ENCODE data around the gene DNAH12. TPM values are rescaled to one million over a fixed set of nuclear protein-coding genes. Genes with fewer than 3 reads are reported as not detected.
"Not testable (repeated sequence)": the region's sequence is repeated elsewhere in the genome, so short reads cannot be mapped to it uniquely, and the experiment has no call there.

The DNAH12 gene
- total RNA-seq, 2 experiments from 2014 or later: 0.19 TPM; not detected in 1

- H3K36me3 ChIP-seq (ENCODE audit: insufficient read depth, low read length): no peaks in the 10 kb centered on the region
- no peaks in the 10 kb centered on the region for H3K4me1 ChIP-seq (ENCODE audit: insufficient read depth, low read length)
- CTCF ChIA-PET: no interaction called here
- H3K4me1 Mint-ChIP-seq (ENCODE audit: low read depth): no peaks in the 10 kb centered on the region
- no peak for ATAC-seq (ENCODE audit: poor library complexity)
- intact Hi-C loops (cut with DNase I, micrococcal nuclease): no loop called here
- POLR2A ChIA-PET: no interaction called here
- peaks cover 16% of the 10 kb centered on the region for H3K27me3 Mint-ChIP-seq
- no peaks in the 10 kb centered on the region for H3K27me3 ChIP-seq (ENCODE audit: control insufficient read depth in 1 of 2, insufficient read depth in 2 of 2, low read length in 2 of 2)
- H3K9me3 ChIP-seq (ENCODE audit: control insufficient read depth in 1 of 2, insufficient read depth in 1 of 2, low read length in 2 of 2): peaks cover 0 to 10% of the 10 kb centered on the region in 2 experiments
- H3K4me3 Mint-ChIP-seq: no peak overlapping the region
- H3K4me3 ChIP-seq (ENCODE audit: low read length): no peak overlapping the region
- H3K36me3 Mint-ChIP-seq (ENCODE audit: low read depth): no peaks in the 10 kb centered on the region
- H3K27ac Mint-ChIP-seq: no peak overlapping the region
- no peak for TF ChIP-seq CTCF (IDR thresholded peaks at IDR 0.05)
- peaks cover 2% of the 10 kb centered on the region for H3K9me3 Mint-ChIP-seq
- no peak for DNase-seq
- H3K27ac ChIP-seq (ENCODE audit: low read depth in 1 of 2, low read length in 2 of 2): no peak overlapping the region
Observed at GRCh38 chr3:57335283-57335938, 208.7 kb downstream of the DNAH12 start.

- H3K4me3 Mint-ChIP-seq: no peak overlapping the region
- Histone ChIP-seq H3K4me3 (ENCODE audit: low read length) (no peak overlapping the region), H3K9me3 (ENCODE audit: control insufficient read depth in 1 of 2, insufficient read depth in 1 of 2, low read length in 2 of 2) (no peaks in the 10 kb centered on the region), H3K27ac (ENCODE audit: low read depth in 1 of 2, low read length in 2 of 2) (no peak overlapping the region), H3K27me3 (ENCODE audit: control insufficient read depth in 1 of 2, insufficient read depth in 2 of 2, low read length in 2 of 2) (no peaks in the 10 kb centered on the region), H3K36me3 (ENCODE audit: insufficient read depth, low read length) (no peaks in the 10 kb centered on the region), H3K4me1 (ENCODE audit: insufficient read depth, low read length) (no peaks in the 10 kb centered on the region)
- H3K9me3 Mint-ChIP-seq: no peaks in the 10 kb centered on the region
- ATAC-seq (ENCODE audit: poor library complexity) (no peak), DNase-seq (no peak)
- no peak for TF ChIP-seq CTCF (IDR thresholded peaks at IDR 0.05)
- H3K36me3 Mint-ChIP-seq (ENCODE audit: low read depth): no peaks in the 10 kb centered on the region
- H3K27me3 Mint-ChIP-seq: peaks cover 12% of the 10 kb centered on the region
- intact Hi-C loops (cut with DNase I, micrococcal nuclease): no loop called here
- no peaks in the 10 kb centered on the region for H3K4me1 Mint-ChIP-seq (ENCODE audit: low read depth)
- ChIA-PET POLR2A (no interaction called here), CTCF (no interaction called here)
- no peak overlapping the region for H3K27ac Mint-ChIP-seq
Observed at GRCh38 chr3:57331078-57331610, 213.0 kb downstream of the DNAH12 start.

- H3K4me3 ChIP-seq (ENCODE audit: low read length); H3K4me1 ChIP-seq (ENCODE audit: insufficient read depth, low read length); H3K27ac Mint-ChIP-seq; ATAC-seq (ENCODE audit: poor library complexity); H3K36me3 ChIP-seq (ENCODE audit: insufficient read depth, low read length); CTCF ChIA-PET; H3K9me3 Mint-ChIP-seq; H3K27ac ChIP-seq (ENCODE audit: low read depth in 1 of 2, low read length in 2 of 2); POLR2A ChIA-PET; H3K9me3 ChIP-seq (ENCODE audit: control insufficient read depth in 1 of 2, insufficient read depth in 1 of 2, low read length in 2 of 2); H3K4me1 Mint-ChIP-seq (ENCODE audit: low read depth); DNase-seq; H3K36me3 Mint-ChIP-seq (ENCODE audit: low read depth); intact Hi-C loops (cut with DNase I, micrococcal nuclease); H3K27me3 ChIP-seq (ENCODE audit: control insufficient read depth in 1 of 2, insufficient read depth in 2 of 2, low read length in 2 of 2); H3K4me3 Mint-ChIP-seq: not testable (repeated sequence)
- H3K27me3 Mint-ChIP-seq: peaks cover 20% of the 10 kb centered on the region
Observed at GRCh38 chr3:57326498-57326897, 217.6 kb downstream of the DNAH12 start.

GRCh38 chr3:57314204-57314603 is 229.9 kb downstream of the DNAH12 start:
- DNase-seq: no peak
- POLR2A ChIA-PET: interaction anchor here (0.6 kb wide), 1 partner anchor 215 kb away, joined by 3 read pairs; no protein-coding TSS in a partner anchor
- no peaks in the 10 kb centered on the region for H3K4me1 Mint-ChIP-seq (ENCODE audit: low read depth)

More at GRCh38 chr3:57314204-57314603, 229.9 kb downstream of the DNAH12 start:
- H3K27me3 Mint-ChIP-seq: peaks cover 21% of the 10 kb centered on the region
- no peaks in the 10 kb centered on the region for H3K36me3 Mint-ChIP-seq (ENCODE audit: low read depth)
- no peak overlapping the region for H3K4me3 ChIP-seq (ENCODE audit: low read length)
- H3K27ac Mint-ChIP-seq: no peak overlapping the region
- H3K36me3 ChIP-seq (ENCODE audit: insufficient read depth, low read length): no peaks in the 10 kb centered on the region
- H3K9me3 Mint-ChIP-seq: no peaks in the 10 kb centered on the region
- TF ChIP-seq CTCF (IDR thresholded peaks at IDR 0.05): no peak
- no peak for ATAC-seq (ENCODE audit: poor library complexity)
- H3K4me3 Mint-ChIP-seq: no peak overlapping the region
- CTCF ChIA-PET: no interaction called here
- H3K4me1 ChIP-seq (ENCODE audit: insufficient read depth, low read length): no peaks in the 10 kb centered on the region
- H3K27me3 ChIP-seq (ENCODE audit: control insufficient read depth in 1 of 2, insufficient read depth in 2 of 2, low read length in 2 of 2): peaks cover 2 to 6% of the 10 kb centered on the region in 2 experiments
- intact Hi-C loops (cut with DNase I, micrococcal nuclease): no loop called here
- peaks cover 0 to 7% of the 10 kb centered on the region in 2 experiments for H3K9me3 ChIP-seq (ENCODE audit: control insufficient read depth in 1 of 2, insufficient read depth in 1 of 2, low read length in 2 of 2)
- H3K27ac ChIP-seq (ENCODE audit: low read depth in 1 of 2, low read length in 2 of 2): no peak overlapping the region
